K562 treated with DMSO at 1 percent for 12 hours (cell line): ENCODE measurements around the gene DUSP9. TPM values are rescaled to one million over a fixed set of nuclear protein-coding genes. Genes with fewer than 3 reads are reported as not detected.

Experiments
- total RNA-seq: library from RNA; unstranded; fragments of 300-600 nt; gene quantifications from 2 replicates; pipeline ENCODE4 v1.2.3, GENCODE V29; 2022; ENCODE audit not compliant: insufficient read depth

DUSP9 gene
- 2.4 and 2.9 TPM in 2 replicates for total RNA-seq

GRCh38 chrX:153646620-153647373 is at the start of gene DUSP9:
Gene DUSP9 (plus strand): TSS chrX:153647203. CDS start chrX:153647954, 751 bp downstream.

GRCh38 chrX:153598541-153599191 is 48.3 kb upstream of the DUSP9 start, which contains the start of gene CCNQ:
Gene CCNQ (minus strand): TSS chrX:153599139. CDS start chrX:153599073, 66 bp downstream.

GRCh38 chrX:153673428-153674218 is 26.6 kb downstream of the DUSP9 start, which contains the start of gene PNCK:
Gene PNCK (minus strand): TSS chrX:153673813. CDS start chrX:153673076, 737 bp downstream.

GRCh38 chrX:153687121-153688039 is 40.4 kb downstream of the DUSP9 start, which contains the start of gene SLC6A8:
Gene SLC6A8 (plus strand): TSS chrX:153687926. CDS start chrX:153688575, 649 bp downstream.

Other genes starting within 250 kb of the DUSP9 start
- not detected in 2 replicates for gene PNMA6E, start 245.9 kb upstream of the DUSP9 start, total RNA-seq
- gene ZFP92, start 235.7 kb upstream of the DUSP9 start, total RNA-seq, result 0.97 and 4.2 TPM in 2 replicates
- gene TREX2, start 201.1 kb upstream of the DUSP9 start, total RNA-seq, result 1.4 and 5.5 TPM in 2 replicates
- 42.5 and 50.5 TPM in 2 replicates for gene HAUS7, start 176.6 kb upstream of the DUSP9 start, total RNA-seq
- not detected in 2 replicates for gene BGN, start 152.2 kb upstream of the DUSP9 start, total RNA-seq
- not detected in 2 replicates for gene ATP2B3, start 129.6 kb upstream of the DUSP9 start, total RNA-seq
- 35.3 and 39.6 TPM in 2 replicates for gene CCNQ, start 48.1 kb upstream of the DUSP9 start, total RNA-seq
- 2.1 and 4.4 TPM in 2 replicates for gene PNCK, start 26.6 kb downstream of the DUSP9 start, total RNA-seq
- 21.3 and 43.0 TPM in 2 replicates for gene SLC6A8, start 40.7 kb downstream of the DUSP9 start, total RNA-seq
- 188 and 202 TPM in 2 replicates for gene BCAP31, start 77.2 kb downstream of the DUSP9 start, total RNA-seq
- gene ABCD1, start 77.7 kb downstream of the DUSP9 start, total RNA-seq, result 21.1 and 38.3 TPM in 2 replicates
- gene PLXNB3, start 117.0 kb downstream of the DUSP9 start, total RNA-seq, result not detected in 2 replicates
- gene SRPK3, start 133.8 kb downstream of the DUSP9 start, total RNA-seq, result 0.15 TPM in 1 of 2 replicates, not detected in the other
- gene IDH3G, start 147.2 kb downstream of the DUSP9 start, total RNA-seq, result 63.6 and 66.3 TPM in 2 replicates
- 679 and 1,009 TPM in 2 replicates for gene SSR4, start 147.5 kb downstream of the DUSP9 start, total RNA-seq
- gene PDZD4, start 183.3 kb downstream of the DUSP9 start, total RNA-seq, result not detected in 2 replicates
- gene L1CAM, start 239.0 kb downstream of the DUSP9 start, total RNA-seq, result 0.41 TPM in 1 of 2 replicates, not detected in the other